Measurements from ENCODE around the gene CNTNAP2. TPM values are rescaled to one million over a fixed set of nuclear protein-coding genes. Genes with fewer than 3 reads are reported as not detected.

CNTNAP2 gene
- total RNA-seq, 2 experiments from 2014 or later, result 0.28 TPM; not detected in 1

GRCh38 chr7:146966274-146966673, 849.7 kb downstream of the CNTNAP2 start:
- Histone ChIP-seq H3K79me2 (ENCODE audit: insufficient read depth, low read depth, low read length) (no peaks in the 10 kb centered on the region), H3K9me3 (ENCODE audit: low read length) (no peaks in the 10 kb centered on the region), H3K27ac (ENCODE audit: low read depth, low read length, poor library complexity, severe bottlenecking) (no peak overlapping the region), H4K20me1 (ENCODE audit: insufficient read depth, low read length) (no peaks in the 10 kb centered on the region), H3K9me2 (ENCODE audit: insufficient read depth, low read length) (no peaks in the 10 kb centered on the region), H3K36me3 (ENCODE audit: insufficient read depth, low read length) (no peaks in the 10 kb centered on the region), H2AFZ (ENCODE audit: low read length) (no peak overlapping the region), H3K4me2 (ENCODE audit: low read length) (no peak overlapping the region), H3K4me3 (ENCODE audit: low read depth, low read length, poor library complexity, severe bottlenecking) (no peak overlapping the region), H3K4me1 (ENCODE audit: insufficient read depth, low read length, poor library complexity, severe bottlenecking) (no peaks in the 10 kb centered on the region)
- intact Hi-C loops (cut with micrococcal nuclease; ENCODE audit: unreplicated experiment), result no loop called here
- no peak for DNase-seq (ENCODE audit: low spot score)
- ChIA-PET POLR2A (no interaction called here), CTCF (ENCODE audit: unreplicated experiment) (no interaction called here)
- TF ChIP-seq EZH2phosphoT487 (IDR thresholded peaks at IDR 0.05; ENCODE audit: borderline replicate concordance, low read depth, low read length) (no peak), CTCF (conservative IDR thresholded peaks at IDR 0.05; ENCODE audit: low read length) (no peak)
- BruUV-seq (replicated peaks), result no TSS peak

- TF ChIP-seq CTCF (conservative IDR thresholded peaks at IDR 0.05; ENCODE audit: low read length), result no peak
- TF ChIP-seq EZH2phosphoT487 (IDR thresholded peaks at IDR 0.05; ENCODE audit: borderline replicate concordance, low read depth, low read length), result no peak
- H3K4me2 ChIP-seq (ENCODE audit: low read length), result no peak overlapping the region
- intact Hi-C loops (cut with micrococcal nuclease; ENCODE audit: unreplicated experiment), result no loop called here
- no peaks in the 10 kb centered on the region for H3K4me1 ChIP-seq (ENCODE audit: insufficient read depth, low read length, poor library complexity, severe bottlenecking)
- ChIA-PET POLR2A (no interaction called here), CTCF (ENCODE audit: unreplicated experiment) (interaction anchor here (0.5 kb wide), 1 partner anchor 695 kb away, joined by 3 read pairs; no protein-coding TSS in a partner anchor)
- BruUV-seq (replicated peaks), result no TSS peak
- H3K9me3 ChIP-seq (ENCODE audit: low read length), result 0 out of 2 replicates have a peak, but pooled peaks cover 5% of the 10 kb centered on the region
- 0 out of 2 replicates have a peak, but pooled peaks cover 3% of the 10 kb centered on the region for H3K9me2 ChIP-seq (ENCODE audit: insufficient read depth, low read length)
- H3K36me3 ChIP-seq (ENCODE audit: insufficient read depth, low read length), result no peaks in the 10 kb centered on the region
- DNase-seq (ENCODE audit: low spot score), result no peak
- H3K4me3 ChIP-seq (ENCODE audit: low read depth, low read length, poor library complexity, severe bottlenecking), result no peak overlapping the region
- no peak overlapping the region for H2AFZ ChIP-seq (ENCODE audit: low read length)
- H4K20me1 ChIP-seq (ENCODE audit: insufficient read depth, low read length), result no peaks in the 10 kb centered on the region
- H3K27ac ChIP-seq (ENCODE audit: low read depth, low read length, poor library complexity, severe bottlenecking), result no peak overlapping the region
- no peaks in the 10 kb centered on the region for H3K79me2 ChIP-seq (ENCODE audit: insufficient read depth, low read depth, low read length)
Measured at GRCh38 chr7:146982482-146982881, 865.9 kb downstream of the CNTNAP2 start.

GRCh38 chr7:146991596-146991995, 875.0 kb downstream of the CNTNAP2 start:
- BruUV-seq (replicated peaks), result no TSS peak
- Histone ChIP-seq H2AFZ (ENCODE audit: low read length) (no peak overlapping the region), H3K79me2 (ENCODE audit: insufficient read depth, low read depth, low read length) (no peaks in the 10 kb centered on the region)

More at GRCh38 chr7:146991596-146991995, 875.0 kb downstream of the CNTNAP2 start:
- TF ChIP-seq CTCF (conservative IDR thresholded peaks at IDR 0.05; ENCODE audit: low read length), result no peak
- no peak for TF ChIP-seq EZH2phosphoT487 (IDR thresholded peaks at IDR 0.05; ENCODE audit: borderline replicate concordance, low read depth, low read length)
- DNase-seq (ENCODE audit: low spot score), result no peak
- Histone ChIP-seq H3K9me3 (ENCODE audit: low read length) (0 out of 2 replicates have a peak, but pooled peaks cover 2% of the 10 kb centered on the region), H3K4me1 (ENCODE audit: insufficient read depth, low read length, poor library complexity, severe bottlenecking) (no peaks in the 10 kb centered on the region), H4K20me1 (ENCODE audit: insufficient read depth, low read length) (no peaks in the 10 kb centered on the region), H3K9me2 (ENCODE audit: insufficient read depth, low read length) (no peaks in the 10 kb centered on the region), H3K4me3 (ENCODE audit: low read depth, low read length, poor library complexity, severe bottlenecking) (no peak overlapping the region), H3K36me3 (ENCODE audit: insufficient read depth, low read length) (no peaks in the 10 kb centered on the region), H3K27ac (ENCODE audit: low read depth, low read length, poor library complexity, severe bottlenecking) (no peak overlapping the region), H3K4me2 (ENCODE audit: low read length) (no peak overlapping the region)
- intact Hi-C loops (cut with micrococcal nuclease; ENCODE audit: unreplicated experiment), result no loop called here
- POLR2A ChIA-PET, result interaction anchor here (0.7 kb wide), 1 partner anchor 1170 kb away, joined by 3 read pairs; no protein-coding TSS in a partner anchor
- CTCF ChIA-PET (ENCODE audit: unreplicated experiment), result no interaction called here
